ENCODE measurements around the gene GK.
"Not testable (repeated sequence)": the region's sequence is repeated elsewhere in the genome, so short reads cannot be mapped to it uniquely, and the experiment has no call there.

GK gene

DNA sequence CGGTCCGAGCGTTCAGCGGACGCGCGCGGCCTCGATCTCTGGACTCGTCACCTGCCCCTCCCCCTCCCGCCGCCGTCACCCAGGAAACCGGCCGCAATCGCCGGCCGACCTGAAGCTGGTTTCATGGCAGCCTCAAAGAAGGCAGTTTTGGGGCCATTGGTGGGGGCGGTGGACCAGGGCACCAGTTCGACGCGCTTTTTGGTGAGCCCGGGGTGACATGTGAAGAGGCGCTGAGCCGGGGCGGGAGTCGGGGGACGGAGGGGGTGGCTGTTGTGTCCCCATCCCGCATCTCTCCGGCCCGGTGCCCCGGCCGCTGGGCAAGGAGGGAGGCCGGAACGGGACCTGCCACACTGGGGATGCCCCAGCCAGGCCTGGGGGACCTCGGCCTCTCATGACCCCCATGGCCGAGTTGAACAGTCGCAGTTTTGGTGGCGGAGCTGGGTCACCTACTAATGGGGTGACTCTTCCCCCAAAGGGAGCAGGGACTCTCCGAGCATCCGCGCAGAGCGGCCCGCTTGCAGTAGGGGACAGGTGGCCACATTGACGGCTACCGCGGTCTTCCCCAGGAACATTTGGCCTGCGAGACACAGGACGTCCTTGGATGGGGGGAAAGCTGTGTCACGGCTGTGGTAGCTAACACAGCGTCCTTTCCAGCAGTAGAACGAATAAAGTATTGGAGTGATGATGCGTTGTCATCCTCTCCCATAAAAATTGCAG is at the start of gene GK:
Gene GK (plus strand): TSS at position 9 of the 717 bp plus-strand sequence. CDS start 115 bp downstream, at position 124.
- no peak for DNase-seq

DNA sequence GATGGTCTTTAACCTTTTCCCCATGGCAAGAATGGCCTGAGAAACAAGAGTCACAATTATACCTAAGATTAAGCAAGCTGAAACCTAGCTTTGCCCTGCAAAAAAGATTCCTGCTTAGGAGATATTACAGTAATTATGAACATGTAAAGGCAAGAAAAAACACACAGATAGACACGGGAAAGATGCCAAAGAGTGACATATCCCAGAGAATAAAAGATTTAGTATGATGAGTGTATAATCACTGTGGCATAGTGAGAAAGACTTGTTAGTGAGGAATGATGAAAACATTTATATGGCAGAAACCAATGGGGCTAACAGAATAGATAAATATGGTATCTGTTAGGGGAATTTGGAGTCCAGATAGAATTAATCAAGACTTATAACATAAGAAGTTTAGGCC is 46.1 kb upstream of the GK start:
- no peak for DNase-seq

DNA sequence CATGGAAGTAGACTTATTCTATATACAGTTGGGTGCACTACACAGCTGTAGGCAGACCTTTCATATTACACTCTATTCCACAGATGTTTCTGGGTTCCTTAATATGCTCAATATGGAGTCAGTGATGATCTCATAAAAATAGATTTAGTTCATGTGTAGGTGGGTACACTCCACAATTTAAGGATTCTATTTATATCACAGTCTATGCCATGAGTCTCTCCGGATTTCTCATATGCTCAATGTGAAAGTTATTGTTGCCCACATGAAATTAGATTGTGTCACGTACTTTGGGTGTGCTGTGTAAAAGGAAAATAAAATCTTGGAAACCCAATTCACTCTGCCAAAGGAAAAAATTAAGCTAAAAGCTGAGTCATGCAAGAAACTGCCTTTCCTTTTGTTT is 43.2 kb upstream of the GK start:
- no peak for DNase-seq

DNA sequence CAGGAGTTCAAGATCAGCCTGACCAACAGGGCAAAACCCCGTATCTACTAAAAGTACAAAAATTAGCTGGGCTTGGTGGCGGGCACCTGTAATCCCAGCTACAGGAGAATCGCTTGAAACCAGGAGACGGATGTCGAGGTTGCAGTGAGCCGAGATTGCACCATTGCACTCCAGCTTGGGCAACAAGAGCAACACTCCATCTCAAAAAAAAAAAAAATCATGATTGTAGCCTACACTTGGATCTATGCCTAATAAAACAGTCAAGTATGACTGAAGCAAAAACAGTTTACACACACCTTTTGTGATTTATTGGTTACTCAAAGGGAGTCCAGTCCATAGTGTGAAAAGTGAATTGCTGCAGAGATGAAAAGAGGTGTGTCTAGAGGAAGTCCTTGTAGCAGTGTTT is 41.0 kb upstream of the GK start:
- DNase-seq = peak; percentile 41

DNA sequence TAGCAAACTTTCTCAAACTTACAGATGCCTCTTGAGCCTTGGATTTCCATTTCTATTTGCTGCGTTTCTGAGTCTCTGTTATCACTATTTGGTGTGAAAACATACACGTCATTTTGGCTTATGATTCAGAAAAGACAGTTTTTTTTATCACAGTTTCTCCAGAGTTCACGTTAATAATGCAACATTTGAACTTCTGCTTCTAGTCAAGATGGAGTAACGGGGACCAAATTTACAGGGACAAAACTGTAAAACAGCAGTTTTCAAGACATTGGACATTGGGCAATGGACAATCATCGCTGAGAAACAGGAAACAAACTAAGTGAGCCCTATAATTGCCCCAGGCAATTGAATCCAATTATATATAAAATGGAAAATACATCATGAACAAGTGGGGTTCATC is 39.5 kb upstream of the GK start:
- no peak for DNase-seq

DNA sequence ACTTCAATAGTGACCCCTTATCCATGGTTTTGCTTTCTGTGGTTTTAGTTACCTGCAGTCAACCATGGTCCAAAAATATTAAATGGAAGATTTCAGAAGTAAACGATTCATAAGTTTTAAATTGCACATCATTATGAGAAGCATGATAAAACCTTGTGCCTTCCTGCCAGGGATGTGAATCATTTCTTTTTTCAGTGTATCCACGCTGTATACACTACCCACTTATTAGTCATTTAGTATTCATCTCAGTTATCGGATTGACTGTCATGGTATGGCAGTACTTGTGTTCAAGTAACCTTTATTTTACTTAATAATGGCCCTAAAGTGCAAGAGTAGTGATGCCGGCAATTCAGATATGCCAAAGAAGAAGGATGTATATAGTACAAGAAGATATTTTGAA is 38.0 kb upstream of the GK start:
- no peak for DNase-seq

DNA sequence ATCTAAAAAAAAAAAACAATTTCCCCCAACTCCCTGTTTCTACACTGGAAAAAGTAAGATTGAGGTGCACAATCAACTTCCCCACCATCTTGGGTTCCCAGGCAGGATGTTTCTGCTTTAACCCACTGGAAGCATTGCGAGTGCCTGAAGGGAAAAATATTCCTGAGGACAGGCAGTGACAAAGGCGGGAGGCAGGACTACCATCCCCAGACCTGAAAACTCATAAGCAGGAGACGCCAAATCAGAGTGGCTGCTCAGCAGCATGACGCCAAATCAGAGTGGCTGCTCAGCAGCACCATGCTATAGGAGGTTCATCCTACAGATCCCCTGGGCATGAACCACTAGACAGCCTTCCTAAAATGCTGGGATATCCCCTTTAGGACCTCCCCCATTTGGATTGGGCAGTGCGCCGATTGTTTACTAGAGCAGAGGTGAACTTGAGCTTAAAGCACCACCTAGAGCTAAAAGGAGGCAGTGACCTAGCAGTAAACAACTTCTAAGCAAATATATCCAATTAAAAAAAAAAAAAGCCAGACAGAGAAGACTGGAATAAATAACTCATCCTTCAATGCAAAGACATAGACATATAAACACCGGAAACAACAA is 35.0 kb upstream of the GK start:
- DNase-seq = no peak

DNA sequence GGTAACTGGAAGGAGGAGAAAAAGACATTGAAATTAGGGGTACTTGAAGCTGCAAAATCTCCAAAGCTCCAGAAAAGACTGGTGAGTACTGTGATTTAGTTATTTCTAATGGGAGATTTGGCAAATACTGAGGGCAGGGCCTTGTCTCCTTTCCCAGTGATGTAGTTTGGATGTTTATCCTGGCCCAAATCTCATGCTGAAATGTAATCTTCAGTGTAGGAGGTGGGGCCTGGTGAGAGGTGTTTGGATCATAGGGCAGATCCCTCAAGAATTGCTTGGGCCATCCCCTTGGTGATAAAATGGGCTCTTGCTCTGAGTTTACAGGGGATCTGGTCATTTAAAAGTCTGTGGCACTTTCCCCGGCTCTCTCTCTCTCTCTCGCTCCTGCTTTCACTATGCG is 33.1 kb upstream of the GK start:
- no peak for DNase-seq

DNA sequence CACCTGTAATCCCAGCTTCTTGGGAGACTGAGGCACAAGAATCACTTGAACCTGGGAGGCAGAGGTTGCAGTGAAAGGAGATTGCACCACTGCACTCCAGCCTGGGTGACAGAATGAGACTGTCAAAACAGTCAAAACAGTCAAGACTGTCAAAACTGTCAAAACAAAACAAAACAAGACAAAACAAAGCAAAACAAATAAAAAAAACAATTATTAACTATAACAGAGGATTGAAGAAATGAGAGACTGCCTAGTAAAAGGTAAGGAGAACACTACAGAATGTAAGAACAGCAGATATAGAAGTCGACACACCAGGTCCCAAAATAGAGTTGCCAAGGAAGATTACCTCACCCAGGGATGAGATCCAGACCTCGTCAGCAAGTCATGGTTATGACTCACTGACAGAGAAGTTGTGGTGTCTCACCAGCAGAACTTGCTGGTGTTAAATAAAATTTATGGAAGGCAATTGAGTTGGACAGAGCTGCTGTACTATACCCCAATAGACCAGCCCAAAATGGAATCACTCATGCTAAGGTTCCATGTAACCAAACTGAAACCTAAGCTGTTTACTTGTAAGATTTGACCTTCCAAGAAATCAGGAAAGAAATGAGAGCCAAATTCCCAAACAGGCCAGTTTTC is 32.1 kb upstream of the GK start:
- DNase-seq = no peak

DNA sequence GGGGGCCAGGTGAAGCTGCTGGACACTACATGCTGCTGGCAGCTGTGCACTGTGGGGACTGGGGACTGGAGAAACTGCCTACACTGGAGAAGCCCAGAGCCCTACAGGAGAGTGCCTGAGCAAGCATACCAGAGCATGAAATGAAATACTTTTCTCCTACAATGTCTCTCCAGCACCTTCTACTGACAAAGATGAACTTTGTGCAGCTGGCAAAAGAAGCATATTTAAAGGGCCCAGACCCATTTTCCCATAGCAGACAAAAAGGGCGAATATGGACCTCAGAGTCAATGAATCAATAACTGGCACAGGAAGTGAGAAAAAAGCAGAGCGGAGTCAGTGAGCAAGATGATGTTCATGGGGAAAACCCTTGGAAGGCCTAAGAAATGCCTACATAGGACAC is 30.9 kb upstream of the GK start:
- no peak for DNase-seq

DNA sequence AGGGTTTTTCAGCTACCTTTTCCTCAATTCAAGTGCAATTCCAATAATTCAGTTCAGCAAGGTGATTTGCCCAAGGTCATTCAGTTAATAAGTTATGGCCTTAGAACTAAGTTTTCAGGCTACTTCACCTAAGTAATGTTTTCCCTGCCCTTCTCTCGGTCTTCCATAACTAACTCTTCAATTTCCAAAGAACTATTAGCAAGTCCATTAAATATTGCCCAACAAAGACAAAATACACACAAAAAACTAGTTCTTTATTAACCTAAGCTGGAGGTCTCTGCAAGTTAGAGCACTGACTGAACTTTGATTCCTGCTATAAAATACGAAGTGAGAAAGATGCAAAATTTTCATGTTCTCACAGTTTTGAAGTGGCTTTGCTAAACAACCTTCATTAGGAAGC is 26.8 kb upstream of the GK start:
- DNase-seq = no peak

DNA sequence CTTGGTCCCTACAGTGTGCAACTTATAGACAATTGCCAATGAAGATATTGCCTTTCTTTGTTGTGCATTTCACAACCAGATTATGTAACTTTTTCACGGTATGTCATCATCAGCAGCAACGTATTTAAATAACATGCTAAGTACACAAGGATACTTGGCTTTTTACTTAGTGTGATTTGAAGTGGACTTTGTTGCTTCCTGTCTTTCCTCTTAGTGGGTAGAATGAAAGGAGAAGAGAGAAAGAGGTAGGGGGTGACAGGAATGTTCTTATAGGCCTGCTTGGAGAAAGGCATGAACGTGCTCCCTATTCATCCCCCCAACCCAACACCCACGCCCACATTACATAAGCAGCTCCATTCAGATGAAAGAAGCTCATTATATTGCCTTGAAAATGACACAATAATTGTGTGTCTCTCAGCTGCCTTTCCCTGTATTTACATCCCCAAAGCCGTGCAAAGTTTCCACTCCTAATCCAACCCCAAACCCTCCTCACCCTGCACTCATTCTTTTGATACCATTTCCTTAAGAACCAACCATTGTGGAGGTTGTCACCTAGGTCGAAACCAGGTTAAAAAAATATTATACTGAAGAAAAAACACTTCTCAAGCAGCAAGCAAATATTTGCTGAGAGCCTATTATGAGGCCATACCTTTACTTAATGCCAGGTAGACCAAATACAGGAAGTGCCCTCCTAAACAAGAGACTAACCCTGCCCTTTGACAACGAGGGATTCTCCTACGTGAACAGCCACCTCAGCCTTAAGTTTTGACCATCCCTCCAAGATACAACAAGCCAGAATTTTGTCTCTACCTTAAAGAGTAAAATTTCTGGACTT is 25.2 kb upstream of the GK start:
- DNase-seq = peak; percentile 49

DNA sequence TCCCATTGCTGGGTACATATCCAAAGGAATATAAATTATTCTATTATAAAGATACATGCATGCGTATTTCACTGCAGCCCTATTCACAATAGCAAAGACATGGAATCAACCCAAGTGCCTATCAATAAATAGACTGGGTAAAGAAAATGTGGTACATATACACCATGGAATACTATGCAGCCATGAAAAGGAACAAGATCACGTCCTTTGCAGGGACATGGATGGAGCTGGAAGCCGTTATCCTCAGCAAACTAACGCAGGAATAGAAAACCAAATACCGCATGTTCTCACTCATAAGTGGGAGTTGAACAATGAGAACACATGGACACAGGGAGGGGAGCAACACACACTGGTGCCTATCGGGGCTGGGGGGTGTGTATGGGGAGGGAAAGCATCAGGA is 19.2 kb upstream of the GK start:
- DNase-seq = not testable (repeated sequence)

DNA sequence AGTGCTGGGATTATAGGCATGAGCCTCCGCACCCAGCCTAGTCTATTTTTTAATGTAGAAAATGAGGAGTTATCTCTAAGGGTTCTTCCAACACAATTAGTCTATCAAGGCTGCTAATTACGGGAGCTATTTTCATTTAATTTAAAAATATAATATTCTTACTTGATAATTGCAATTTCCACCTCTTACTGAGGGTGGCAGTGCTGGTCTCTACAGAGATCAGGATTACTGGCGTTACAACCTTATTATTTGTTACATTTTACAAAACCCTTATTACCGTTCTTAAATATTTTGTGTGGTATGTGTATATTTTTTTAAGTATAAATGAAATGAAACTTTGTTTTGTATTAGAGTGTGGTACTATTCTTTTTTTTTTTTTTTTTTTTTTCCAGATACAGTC is 17.6 kb upstream of the GK start:
- DNase-seq = no peak

DNA sequence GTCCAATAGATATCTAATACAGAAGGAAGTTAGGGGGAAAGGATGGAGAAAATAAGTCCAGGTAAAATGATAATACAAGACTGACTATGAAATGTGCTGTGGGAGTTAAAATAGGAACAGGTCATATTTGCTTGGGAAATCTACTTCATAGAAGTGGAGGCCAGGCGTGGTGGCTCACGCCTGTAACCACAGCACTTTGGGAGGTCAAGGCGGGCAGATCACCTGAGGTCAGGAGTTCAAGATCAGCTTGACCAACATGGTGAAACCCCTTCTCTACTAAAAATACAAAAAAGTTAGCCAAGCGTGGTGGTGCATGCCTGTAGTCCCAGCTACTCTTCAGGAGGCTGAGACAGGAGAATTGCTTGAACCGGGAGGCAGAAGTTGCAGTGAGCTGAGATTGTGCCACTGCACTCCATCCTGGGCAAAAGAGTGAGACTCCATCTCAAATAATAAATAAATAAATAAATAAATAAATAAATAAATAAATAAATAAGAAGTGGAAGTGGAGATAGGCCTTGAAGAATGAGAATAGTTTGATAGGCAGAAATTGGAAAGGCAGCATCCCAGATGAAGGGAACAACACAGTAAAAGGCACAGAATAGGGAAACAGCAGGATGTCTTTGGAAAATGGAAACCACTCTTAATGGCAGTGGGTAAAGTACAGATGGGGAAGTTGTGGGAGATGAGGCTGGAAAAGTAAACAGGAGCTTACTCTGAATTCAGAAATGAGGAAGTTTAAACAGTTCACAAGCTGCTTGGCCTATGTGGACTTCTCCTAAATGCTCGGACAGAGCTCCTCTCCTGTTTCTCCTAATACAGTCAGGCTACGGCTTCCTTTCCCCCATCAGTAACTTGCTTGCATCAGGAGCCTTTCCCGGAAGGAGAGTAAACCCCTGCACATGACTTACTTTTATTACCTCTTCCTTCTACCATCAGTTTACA is 15.1 kb upstream of the GK start:
- no peak for DNase-seq

DNA sequence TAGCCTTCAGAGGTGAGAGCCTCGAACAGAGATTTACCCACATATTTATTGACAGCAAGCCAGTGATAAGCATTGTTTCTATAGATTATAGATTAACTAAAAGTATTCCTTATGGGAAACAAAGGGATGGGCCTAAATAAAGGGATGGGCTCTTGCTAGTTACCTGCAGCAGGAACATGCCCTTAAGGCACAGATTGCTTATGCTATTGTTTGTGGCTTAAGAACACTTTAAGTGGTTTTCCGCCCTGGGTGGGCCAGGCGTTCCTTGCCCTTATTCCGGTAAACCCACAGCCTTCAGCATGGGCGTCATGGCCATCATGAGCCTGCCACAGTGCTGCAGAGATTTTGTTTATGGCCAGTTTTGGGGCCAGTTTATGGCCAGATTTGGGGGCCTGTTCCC is 13.5 kb upstream of the GK start:
- not testable (repeated sequence) for DNase-seq

DNA sequence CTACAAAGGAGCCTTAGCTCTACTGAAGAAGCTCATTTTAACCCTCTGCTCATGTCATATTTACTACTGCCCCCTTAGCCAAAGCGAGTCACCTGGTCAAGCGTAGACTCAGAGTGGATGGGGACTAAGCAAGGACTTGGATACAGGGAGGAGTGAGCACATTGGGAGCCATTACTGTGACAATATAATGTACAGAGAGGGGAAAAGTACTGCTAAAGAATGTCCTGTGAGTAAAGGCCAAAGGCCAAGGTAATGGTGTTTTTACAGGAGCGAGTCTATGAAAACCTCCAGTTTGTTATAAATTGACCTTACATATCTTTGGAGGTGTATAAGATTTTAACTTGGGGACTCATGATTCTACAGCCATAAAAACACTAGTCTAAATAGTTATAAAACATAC is 10.6 kb upstream of the GK start:
- DNase-seq = no peak

DNA sequence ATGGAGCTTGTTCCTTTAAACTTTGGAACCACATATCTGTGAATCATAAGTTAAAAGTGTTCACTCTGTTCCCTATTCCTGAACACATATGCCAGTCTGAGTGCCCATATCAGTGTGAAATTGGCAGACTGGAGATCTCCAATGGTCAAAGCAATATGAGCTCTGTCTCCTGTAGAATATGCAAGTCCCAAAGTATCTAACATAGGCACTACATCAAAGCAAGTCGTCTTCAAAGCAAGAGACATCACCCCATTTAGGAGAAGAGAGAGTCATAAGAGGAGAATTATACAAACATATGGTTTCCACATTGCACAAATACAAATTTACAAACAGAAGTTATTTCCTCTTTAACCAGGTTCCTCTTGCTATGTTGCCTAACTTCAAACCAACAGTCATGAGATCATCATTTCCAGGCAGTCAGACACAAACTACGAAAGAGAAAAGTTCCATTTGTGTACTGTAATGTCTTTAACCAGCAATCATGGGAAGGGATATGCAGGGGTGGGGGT is 9.9 kb upstream of the GK start:
- no peak for DNase-seq

DNA sequence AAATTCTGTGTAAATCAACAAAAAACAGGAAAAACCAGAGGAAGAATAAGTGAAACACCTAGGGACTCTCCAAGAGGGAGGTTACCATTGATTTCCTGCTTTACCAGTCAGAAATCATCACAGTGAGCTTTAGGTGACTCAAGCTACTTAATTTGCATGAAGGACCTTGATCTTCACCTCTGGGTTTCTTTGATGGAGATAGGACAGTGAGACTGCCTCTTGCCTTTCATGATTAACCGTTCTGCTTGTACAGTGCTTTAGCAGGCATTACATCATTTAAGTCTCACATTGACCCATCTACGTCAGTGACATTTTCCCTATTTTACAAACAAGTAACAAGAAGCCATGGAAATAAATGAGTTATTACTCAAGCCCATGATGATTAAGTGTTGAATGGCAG is 3.4 kb upstream of the GK start:
- DNase-seq = no peak

DNA sequence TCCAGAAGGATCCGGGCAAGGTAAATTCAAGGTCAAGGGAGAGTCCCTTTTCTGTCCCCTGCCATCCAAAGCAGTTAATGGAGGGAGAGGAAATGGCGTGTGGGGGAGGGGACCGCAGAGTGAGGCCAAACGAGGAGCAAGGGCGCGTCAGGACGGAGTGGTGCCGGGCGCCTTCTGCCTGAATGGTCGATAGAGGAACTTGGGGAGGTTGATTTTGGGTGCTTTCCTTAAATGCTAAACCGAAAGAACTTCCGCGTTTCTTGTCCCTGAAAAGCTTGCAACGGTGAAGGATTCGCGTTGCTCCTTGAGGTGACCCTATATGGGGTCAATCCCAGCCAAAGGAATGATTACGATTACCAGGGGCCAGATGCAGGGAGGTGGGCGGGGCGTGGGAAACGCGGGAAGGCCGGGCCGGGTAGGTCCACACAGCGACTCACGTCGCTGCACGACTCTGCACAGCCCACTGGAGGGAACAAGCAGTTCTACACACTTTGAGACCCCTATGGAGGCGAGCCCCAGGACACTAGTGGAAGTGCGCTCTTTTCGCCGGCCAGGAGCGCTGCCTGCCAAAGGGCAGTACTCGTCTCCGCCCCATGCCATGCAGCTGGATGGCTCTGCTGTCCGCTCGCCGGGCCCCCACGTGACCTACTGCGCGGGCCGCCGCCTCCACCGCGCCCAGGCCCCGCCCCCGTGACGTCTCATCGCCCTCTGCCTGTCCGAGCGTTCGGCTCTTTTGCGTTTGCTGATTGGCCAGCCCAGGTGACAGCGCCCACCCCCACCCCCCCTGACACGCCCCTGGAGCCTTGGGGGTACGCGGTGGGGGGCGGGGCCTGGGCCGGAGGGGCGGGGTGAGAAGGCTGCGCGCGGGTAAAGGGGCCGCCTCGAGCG is 452 bp upstream of the GK start:
- peak; percentile 83 for DNase-seq

DNA sequence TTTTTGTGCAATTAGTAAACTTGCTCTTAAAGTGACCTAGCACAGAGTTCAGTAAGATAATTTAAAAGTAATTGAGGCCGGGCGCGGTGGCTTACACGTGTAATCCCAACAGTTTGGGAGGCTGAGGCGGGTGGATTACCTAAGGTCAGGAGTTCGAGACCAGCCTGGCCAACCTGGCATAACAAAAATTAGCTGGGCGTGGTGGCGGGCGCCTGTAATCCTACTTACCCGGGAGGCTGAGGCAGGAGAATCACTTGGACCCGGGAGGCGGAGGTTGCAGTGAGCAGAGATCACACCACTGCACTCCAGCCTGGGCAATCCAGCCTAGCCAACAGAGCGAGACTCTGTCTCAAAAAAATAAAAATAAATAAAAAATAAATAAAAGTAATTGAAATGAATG is 1.2 kb downstream of the GK start:
- not testable (repeated sequence) for DNase-seq

All from NCI-H2029 (cell line).